Fibroblast of upper back skin (primary cell): Measurements from ENCODE around the gene GFPT1.
A peak's percentile ranks its signal among the peaks of the same experiment; 100 is the strongest.

ENCODE experiments used
- DNase-seq: peaks from one replicate; pipeline ENCODE4 v3.0.0-alpha.2; 2013

The GFPT1 gene

DNA sequence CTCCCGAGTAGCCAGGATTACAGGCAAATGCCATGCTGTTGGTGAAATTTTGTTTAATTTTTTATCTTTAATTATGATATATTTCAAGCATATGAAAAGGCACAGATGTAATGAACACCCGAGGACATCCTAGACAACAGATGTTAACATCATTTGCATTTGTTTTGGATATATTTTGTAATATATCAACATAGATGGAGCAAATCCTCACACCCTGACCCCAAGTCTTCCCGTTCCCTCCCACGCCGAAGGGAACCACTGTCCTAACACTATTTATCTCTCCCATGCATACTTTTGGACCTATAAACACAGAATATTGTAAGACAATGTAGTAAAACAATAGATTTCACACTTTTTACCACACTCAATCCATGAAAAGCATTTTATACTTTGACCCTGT, 99.5 kb downstream of the GFPT1 start:
- no peak for DNase-seq

DNA sequence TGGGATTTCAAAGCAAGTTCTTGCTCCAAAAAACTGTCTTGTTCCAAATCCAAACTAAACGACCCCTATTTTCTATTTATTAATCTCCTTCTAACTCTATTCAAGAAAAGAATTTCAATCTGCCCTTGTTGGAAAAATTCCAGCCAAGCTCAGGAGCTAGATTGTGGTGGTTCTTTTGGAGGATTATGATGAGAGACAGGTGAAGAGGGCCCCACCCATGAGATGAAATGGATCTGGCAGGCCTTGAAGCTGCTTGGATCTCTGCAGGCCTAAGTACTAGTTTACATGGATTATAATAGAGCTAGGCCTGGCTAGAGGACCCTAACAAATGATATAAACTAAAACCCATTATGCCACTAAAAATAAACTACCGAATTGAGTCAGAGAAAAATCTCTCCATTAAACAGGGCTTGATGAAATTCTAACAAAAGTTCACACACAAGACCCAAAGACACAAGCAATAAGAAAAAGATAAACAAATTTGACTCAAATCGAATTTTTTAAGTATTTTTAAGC, 101.6 kb downstream of the GFPT1 start:
- no peak for DNase-seq

DNA sequence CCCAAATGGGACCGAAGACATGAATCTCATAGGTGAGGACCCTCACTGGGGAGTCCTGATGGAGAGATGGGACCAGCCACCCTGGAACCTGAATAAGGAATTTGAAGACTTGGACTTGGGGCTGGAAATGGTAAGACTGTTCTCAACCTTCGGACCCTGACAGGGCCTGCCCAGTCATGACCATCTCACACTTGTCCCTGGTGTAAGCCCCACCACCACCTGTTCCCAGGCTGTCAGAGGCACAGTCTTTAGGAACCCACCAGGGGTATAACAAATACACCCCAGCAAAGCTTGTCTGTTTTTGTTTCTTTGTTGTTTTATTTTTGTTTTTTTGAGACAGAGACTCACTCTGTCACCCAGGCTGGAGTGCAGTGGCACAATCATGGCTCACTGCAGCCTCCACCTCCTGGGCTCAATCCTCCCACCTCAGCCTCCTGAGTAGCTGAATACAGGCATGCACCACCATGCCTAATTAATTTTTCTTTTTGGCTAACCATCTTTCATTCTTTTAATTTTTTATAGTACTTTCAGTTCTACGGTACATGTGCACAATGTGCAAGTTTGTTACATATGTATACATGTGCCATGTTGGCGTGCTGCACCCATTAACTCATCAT, 106.1 kb downstream of the GFPT1 start:
- no peak for DNase-seq

DNA sequence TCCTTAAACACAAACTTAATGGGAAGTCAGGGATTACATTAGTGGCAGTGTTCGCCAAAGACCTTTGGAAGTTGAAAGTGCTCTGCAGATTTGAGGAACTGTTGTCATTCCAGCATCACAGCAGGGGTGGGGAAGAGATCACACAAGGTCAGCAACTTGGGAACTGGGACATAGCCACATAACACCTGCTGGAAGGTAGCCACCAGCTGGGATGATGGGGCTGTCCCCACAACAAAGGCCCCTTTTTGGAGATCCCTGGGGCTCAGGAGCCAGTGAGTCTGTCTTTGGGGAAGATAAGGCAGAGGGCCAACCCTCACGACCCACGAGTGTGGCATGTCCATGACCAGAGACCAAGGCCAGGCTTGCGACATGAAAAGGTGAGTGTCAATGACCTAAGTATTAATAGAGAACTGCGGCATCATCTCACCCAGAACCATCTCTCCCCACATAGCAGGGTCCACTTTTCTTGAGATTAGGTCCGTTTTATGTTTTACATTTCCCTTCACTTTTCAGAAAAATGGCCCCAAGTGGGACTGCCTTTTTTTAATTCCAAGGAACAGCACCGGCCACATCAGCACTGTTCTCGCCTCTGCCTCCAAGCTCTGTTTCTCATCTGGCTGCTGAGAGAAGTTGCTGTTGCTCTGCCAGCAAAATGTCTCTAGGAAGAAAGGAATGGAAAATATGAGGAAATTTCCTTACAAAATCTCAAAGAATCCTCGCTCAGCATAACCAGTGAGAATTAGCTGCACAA, 106.9 kb downstream of the GFPT1 start:
- DNase-seq, result peak; percentile 14

DNA sequence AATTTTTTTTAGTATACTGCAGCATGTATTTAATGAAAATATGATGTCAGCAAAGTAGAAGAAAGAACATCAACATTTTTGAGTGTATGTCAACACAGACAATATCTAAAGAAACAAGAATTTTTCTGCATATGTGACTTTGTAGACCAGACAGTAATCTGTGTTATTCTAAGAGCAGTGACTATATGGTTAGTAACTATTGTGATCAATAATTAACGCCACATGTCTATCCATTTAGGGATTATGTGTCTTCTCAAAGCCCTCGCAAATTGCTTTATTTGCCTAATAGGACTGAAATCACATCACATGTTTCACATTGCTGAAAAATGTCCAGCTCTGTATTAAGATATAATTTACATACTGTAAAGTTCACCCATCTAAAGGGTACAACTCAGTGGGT, 107.8 kb downstream of the GFPT1 start:
- DNase-seq, result peak; percentile 19

DNA sequence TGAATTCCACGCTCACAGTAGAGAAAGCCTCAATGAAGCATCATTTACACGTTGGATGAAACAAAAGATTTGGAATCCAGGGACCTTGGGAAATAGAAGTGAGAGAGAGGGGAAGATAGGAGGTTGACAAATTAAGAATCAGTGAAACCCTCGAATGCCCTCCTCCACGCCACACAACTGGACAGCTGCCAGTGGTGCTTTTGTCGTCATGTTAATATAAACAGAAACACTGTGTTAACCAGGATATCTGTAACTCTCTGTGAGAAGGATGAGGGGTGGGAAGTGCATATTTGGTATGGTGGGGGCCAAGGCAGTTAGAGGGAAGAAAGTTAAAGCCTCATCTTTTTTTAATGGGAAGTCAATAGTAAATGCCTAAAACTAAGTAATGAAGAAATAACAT, 108.7 kb downstream of the GFPT1 start:
- no peak for DNase-seq

DNA sequence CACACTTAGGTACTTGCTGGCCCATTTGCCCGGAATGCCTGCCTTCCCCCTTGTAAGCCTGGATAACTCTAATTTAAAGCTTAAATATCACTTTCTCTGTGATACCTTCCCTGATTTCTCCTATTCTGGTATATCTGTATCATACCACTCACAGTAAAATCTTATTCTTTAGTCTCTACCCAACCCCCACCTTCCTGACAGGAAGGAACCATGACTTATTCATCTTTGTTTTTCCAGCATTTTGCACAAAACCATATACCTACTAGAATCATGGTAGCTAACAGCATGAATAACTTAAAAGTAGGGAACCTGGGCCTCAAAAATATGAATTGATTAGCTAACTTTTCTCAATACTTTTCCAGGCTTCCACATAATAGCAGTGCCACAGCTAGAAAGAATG, 111.5 kb downstream of the GFPT1 start:
- DNase-seq, result no peak

DNA sequence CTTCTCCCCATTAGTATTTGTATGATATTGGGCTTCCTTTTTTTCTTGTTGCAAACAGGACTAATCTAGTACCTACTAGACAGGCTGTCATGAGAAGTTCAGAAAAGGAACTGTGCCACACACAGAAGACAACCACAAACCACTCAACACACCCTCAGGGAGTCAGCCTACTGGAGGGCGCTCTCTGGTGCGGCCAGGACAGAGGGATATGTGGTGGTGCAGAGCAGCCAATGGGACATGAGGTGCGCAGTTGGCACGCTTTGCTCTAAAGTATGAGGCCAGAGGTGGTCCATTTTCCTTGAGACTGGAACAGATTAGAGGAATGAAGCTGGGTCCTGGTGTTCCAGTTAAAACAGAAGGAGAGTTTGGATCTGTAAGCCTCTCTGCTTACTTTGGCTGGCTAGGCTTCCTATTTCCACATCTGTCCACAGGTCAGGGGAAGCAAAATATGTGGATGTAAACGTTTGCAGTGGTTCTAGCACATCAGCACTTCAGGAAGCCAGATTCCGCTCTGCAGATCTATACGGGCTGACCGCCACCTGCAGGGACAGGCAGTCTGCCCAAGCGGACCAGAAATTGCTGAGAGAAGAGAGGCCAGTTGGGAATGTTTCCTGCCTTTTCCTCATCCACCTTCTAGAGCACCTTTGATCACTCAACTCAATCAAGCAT, 114.1 kb downstream of the GFPT1 start:
- peak; percentile 40 for DNase-seq

DNA sequence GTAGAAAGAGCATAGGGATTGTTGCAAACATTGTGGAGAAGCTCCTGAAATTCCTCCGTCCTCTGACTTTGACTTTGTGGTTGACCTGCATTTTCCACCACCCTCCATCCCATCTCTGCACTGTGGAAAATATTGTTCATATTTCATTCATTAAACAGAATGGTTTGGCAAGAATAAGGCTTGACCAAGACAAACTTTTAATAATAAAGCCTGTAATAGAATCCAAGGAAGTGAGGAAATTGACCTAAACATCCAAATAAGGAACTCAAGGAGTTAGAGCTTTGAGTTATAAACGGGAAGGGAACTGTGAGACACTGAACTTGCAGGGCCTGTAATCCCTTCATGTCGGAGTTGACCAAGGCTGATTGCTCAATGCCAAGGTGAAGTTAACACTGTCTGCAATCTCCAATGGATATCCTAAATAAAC, 115.2 kb downstream of the GFPT1 start:
- peak; percentile 91 for DNase-seq
